Mucosa of gallbladder (tissue), 1 donor: ENCODE data around the gene UNC13D. TPM values are rescaled to one million over a fixed set of nuclear protein-coding genes. Genes with fewer than 3 reads are reported as not detected.
A peak's percentile ranks its signal among the peaks of the same experiment; 100 is the strongest.
"Not testable (repeated sequence)": the region's sequence is repeated elsewhere in the genome, so short reads cannot be mapped to it uniquely, and the experiment has no call there.

ENCODE experiments used
- DNase-seq: peaks from one replicate; pipeline ENCODE4 v3.0.0-alpha.2; 2020; ENCODE audit warnings: low spot score
- total RNA-seq: library from RNA; stranded (reverse); gene quantifications from one replicate; pipeline ENCODE4 v1.2.1, GENCODE V29; 2021
- donor health status: DM: no; HTN: no; CAD: no.

UNC13D gene
- total RNA-seq: 26.4 TPM

DNA sequence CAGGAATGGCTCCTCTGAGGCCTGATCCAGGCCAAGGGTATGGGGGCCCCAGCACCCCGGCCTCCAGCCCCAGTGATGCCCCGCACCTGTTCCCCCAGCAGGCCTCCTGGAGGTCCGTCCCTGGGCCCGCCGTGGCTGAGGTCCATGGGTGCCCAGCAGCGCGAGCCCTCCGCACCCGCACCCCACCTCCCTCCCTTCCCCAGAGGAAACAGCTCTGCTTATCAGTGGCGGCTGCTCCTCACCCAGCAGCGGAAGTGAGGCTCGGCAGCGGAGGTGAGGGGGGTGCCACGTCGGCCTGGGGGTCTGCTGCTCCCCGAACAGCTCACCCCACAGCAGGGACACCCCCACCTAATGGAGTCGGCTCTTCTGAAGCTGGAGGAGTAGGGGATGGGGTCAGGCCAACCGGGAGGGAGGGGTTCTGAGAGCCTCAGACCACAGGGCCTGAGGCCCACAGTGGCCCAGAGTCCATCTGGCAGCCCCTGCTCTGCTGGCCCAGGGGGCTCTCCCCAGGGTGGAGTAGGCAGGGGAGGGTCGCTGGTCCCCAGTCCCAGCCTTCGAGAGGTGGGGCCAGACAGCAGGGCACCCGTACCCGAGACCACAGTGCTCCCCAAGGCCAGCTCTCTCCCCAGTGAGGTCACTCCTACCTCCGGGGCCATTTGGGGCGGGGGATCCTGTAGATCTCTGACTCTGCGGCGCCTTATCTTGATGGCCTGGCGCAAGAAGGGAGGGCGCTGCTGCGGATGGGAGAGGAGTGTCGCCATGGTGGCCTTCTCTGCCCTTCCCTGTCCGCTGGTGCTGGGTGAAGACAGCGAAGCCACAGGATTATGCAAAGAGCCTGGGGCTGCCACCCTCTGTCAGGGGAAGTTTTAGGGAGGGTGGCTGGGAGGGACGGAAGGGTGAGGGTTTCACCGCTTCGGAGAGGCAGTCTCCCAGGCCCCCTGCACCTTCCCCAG, at the start of gene UNC13D:
UNC13D (minus strand) TSS at position 828 of the 953 bp plus-strand sequence; CDS start at position 761, 67 bp downstream.
- DNase-seq: no peak

DNA sequence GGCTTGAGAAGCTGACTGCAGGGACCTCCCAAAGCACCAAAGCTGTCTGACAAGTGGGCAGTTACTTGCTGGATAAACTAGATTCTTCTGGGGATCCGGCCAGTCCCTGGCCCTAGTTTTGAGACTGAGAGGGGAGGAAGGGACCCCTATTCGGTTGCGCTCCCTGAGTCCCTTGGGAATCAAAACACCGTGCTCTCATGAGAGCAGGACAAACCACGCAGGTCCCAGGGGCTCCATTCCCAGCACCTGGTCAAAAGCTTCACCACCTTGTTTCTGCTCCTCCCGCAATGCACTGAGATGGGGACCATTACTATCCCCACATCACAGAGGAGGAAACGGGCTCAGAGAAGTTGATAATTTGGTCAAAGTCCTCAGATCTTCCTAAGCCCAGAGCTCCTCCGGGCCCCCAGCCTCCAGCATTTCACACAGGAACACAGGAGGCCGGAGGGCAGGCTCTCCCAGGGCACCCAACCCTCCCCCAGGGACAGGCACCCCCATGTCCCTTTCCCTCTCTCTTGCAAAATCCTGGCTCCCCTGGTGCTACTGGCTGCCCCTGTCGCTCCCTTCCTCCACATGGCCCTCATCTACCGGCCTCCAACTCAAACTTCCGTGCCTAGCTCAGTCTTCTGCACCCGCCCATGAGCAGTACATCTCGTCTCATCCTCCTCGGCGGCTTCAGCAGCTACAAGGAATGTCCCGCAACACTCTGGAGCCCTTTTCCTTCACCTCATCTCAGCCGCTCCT, 49.3 kb upstream of the UNC13D start:
- no peak for DNase-seq

DNA sequence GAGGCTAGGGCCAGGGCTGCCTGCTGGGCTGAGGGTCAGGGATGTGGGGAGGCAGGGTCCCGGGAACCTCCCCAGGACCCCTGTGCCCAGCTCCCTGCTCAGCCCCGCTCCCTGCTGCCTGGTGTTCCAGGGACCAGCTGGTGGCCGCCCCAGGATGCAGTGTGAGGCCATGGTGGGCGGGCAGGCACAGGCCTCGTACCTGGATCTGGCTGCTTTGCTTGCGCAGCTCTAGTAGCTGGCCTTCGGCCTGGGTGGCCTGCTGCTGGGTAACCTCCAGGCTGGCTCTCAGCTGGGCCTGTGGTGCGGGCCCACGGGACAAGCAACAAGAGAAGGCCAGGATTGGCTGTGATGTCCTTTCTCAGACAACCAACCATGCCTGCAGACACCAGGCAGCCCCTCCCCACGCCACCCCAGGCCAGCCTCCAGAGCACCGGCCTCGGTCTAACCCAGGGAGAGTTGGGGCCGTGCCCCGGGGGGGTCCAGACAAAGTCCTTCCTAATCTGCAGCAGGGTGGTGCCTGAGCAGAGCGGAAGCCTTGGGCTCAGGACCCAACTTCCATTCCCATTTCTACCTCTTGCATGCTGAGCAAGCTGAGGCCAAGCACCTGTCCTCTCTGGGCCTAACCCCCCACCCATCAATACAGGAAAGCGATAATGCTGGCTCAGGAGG, 48.5 kb upstream of the UNC13D start:
- no peak for DNase-seq

DNA sequence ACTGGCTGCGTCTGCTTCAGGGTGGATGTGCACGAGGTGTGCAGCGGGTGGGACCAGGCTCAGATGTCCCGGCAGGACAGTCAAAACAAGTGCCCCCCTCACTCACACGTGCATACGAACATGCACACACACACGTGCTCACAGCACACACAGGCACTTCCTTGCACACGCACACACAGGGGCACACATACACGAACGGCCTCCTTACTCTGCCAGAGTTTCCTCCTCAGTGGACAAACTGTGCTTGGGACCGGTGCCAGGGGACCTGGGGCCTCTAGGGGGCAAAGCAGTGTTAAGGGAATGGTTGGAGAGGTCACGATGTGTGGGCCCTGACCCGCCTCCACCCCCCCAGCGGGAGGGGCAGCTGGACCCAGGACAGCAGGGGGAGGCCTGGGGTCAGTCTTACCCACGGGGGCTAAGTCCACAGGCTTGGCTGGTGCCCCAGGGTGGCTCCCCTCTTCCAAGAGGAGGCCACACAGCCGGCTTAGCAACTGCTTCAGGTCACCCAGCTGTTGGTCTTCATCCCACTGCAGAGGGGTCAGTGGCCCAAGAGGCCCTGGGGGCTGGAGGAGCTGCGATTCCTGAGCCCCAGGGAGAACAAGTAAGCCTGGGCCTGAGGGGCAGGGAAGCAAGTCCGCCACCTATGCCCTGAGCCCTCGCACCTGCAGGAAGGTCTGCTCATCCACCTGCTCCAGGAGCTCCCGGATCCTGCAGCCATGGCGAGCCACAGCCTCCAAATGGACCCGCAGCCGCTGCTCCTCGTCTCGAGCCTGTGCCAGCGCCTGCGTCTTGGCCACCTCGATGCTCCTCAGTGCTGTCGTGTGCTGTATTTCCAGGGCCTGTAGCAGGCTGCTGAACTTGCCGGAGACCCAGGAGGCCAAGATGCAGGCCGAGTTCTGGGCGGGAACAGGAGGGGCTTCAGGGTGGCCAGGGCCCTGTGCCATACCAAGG, 47.7 kb upstream of the UNC13D start:
- no peak for DNase-seq

DNA sequence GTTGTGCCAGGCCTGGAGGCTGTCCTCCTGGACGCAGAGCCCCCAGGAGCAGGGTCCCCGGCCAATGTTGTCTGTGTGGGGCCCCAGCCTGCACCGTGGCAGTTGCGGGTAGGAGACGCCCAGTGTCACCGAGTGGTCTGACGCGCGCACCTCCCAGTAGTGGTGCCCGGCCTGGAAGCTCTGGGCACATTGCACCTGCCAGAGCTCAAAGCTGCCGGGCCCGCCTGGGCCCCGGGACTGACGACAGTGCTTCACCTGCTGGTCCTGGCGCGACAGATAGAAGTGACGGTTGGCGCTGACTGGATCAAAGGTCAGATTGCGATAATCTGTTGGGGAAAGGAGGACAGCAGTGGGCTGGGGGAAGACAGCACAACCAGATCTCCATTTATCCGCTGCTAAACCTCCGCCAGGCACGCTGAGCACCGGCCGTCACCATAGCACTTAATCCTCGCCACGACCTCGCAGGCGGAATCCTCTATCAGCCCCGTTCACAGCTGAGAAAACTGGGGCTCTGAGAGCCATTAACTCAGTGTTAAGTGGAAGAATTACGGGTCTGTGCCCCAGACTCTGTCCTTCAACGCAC, 46.9 kb upstream of the UNC13D start:
- no peak for DNase-seq

DNA sequence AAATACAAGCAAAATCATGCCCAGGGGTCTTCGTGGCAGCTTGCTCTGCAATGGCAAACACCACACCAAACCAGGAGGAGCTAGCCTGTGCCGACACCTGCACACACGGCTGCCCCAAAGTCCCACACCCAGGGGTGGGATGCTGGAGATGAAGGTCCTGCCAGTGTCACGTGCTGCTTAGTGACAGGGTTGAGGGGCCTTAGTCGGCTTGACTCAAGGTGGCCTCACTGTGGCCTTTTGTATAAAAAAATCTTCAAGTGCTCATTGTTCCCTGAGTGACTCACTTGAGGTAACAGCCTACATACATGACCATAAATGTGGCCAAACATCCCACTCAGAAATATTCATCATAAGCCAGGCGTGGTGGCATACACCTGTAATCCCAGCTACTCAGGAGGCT, 45.2 kb upstream of the UNC13D start:
- DNase-seq: no peak

DNA sequence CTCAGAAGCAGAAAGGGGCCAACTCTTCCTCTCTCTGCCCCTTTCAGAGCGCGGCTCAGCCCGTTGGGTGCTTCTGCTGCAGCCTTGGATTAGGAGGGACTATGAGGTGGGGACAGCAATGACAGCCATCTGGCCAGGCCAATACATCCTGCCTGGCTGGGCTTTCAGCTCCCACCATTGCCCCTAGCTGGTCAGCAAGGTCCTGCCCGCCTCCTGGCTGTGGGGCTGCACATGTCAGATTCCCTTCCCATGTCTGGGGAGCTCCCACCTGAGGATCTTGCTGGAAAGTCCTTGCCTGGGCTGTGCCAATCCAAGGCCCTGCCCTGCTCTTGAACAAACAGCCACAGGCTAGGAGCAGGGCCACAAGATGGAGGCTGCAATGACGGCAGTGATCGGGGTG, 44.3 kb upstream of the UNC13D start:
- DNase-seq: no peak

DNA sequence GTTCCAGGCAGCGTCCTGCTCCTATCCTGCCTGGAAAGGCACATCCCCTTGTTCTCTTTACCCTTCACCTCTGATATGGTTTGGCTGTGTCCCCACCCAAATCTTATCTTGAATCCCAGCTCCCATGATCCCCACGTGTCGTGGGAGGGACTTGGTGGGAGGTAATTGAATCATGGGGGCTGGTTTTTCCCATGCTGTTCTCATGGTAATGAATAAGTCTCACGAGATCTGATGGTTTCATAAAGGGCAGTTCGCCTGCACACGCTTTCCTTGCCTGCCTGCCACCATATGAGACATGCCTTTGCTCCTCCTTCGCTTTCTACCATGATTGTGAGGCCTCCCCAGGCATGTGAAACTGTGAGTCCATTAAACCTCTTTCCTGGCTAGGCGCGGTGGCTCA, 41.7 kb upstream of the UNC13D start:
- not testable (repeated sequence) for DNase-seq

DNA sequence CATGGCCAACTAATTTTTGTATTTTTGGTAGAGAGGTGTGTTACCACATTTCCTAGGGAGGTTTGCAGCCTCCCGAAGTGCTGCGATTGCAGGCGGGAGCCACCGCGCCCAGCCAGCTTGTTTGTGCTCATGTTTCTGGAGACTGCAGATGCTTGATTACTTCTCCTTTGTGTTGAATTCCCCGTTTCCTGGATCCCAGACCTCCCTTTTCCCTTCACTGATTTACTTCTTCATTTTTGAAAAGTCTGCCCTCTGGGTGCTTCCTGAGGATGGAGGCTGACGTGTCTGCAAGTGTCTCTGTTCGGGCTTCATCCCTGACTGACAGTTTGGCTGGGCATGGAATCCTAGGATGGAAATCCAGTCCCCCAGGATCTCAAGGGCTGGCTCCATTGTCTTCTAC, 41.2 kb upstream of the UNC13D start:
- no peak for DNase-seq

DNA sequence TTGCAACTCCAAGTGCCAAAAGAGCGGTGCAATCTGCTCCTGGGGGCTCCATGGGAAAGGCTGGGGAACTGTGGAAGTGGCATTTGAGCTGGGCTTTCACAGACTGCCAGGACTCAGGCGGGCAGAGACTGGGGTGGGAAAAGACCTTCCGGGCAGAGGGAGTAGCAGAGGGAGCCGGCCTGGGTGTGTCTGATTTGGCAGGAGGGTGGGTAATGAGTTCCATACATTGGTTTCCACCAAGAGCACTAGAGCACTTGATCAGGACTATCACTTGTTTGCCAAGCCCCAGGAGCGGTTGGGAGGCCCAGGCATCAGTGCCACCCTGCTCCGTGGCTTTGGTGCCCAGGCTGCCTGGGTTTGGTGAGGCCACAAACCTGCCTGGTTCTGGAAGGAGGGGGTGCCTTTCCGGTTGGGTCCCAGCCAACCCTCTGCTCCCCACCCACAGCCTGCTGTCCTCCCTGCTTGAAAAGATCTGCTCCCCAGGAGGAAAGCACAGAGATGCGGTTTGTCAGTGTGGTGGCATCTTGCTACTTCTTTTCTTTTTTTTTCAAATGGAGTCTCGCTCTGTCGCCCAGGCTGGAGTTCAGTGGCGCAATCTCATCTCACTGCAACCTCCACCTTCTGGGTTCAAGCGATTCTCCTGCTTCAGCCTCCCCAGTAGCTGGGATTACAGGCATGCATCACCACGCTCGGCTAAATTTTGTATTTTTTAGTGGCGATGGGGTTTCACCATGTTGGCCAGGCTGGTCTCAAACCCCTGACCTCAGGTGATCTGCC, 37.7 kb upstream of the UNC13D start:
- no peak for DNase-seq

DNA sequence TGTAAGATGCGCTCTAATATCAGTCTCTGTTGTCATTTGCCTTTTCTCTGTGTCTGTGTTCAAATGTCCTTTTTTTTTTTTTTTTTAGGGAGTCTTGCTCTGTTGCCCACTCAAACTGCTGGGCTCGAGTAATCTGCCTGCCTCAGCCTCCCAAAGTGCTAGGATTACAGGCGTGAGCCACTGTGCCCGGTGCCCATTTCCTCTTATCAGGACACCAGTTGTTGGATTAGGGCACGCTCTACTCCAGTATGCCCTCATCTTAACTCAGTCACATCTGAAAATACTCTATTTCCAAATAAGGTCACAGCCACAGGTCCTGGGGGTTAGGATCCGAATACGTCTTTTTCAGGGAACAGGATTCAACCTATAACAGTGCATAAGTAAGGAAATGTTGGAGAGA, 36.1 kb upstream of the UNC13D start:
- DNase-seq: no peak

DNA sequence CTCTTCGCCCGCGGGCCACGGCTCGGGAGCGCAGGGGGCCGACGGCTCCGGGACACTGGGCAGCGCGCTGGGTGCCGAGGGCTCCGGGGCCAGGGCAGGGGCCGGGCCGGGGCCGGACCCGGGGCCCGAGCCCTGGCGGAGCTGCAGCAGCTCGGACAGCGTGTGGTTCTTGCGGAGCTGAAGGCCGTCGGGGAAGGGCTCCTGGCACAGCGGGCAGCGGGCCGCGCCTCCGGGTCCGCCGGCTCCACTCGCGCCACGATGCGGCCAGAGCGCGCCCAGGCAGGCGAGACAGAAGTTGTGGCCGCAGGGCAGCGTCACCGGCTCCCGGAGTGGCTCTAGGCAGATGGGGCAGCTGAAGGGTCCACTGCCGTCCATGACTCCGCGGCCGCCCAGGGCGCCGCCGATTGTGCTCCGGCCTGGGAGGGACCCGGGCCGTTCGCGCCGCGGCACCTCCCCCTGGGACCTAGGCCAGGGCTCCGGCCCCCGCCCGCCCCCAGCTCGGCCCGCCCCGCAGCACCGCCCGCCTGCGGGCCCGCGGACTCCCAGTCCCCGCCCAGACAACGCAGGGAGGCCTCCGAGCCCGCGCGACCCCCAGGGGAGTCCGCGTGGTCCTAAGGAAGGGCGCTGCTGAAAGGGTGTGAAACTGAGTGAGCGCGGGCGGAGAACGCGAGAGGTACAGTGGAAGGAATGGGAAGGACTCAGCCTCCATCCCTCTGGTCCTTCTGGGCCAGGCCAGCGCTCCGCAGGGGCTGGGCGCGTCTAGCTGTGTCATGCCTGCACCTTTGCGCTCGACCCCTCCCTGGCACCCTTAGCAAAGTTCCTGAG, 34.2 kb upstream of the UNC13D start, which contains the start of gene TRIM47:
TRIM47 (minus strand) TSS at position 408 of the 825 bp plus-strand sequence; CDS start at position 375, 33 bp downstream.
- peak; percentile 54 for DNase-seq

DNA sequence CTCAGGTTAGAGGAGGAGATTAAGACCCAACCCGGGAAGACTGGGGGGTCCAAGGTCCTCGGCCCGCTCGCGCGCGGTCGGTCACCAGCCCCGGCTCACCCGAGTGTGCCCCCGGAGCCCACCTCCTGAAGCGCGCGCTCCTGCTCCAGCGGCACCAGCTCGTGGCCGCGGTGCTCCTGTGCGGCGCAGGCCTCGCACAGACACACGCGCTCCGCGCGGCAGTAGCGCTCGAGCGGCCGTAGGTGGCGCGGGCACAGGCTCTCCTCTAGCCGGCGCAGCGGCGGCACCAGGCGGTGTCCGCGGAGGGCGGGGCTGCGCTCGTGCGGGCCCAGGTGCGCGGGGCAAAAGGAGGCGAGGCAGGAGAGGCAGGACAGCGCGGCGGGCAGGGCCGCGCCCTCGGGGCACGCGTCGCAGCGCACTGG, 33.6 kb upstream of the UNC13D start:
- DNase-seq: peak; percentile 74

DNA sequence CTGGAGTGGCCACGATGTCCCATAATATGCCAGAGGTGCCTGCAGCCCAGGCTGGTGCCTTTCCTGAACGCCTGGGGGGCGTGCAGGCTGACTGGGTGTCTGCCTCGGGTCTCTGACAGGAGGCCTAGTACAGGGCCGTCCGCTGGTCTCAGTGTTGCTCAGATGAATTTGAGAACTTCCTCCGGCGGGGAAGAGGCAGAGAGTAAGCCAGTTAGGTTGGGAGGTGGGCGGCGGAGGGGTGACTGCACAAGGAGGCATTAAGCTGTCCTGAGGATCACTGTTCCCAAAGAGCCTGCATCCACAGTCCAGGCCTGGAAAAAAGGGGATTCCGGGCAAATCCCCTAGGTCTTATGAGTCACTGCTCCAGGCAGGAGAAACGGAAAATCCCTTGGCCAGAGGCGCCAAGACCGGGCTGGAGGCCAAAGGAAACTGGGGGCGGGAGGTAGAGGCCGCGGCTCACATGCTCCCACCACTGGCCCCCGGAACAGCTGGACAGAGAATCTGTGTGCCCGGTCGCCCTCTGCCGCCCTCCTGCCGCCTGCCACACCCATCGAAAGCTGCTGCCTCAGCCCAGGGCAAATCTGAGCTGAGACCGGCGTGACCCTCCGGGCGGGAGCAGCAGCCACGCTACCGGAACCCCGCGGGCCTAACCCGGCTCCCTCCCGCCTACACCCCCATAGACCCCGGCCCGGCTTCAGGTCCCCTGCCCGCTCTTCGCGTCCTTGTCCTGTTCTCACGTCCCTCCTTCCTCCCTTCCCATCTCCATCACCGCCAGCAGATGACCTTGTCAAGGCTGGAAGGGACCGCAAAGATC, 32.9 kb upstream of the UNC13D start:
- peak; percentile 88 for DNase-seq

DNA sequence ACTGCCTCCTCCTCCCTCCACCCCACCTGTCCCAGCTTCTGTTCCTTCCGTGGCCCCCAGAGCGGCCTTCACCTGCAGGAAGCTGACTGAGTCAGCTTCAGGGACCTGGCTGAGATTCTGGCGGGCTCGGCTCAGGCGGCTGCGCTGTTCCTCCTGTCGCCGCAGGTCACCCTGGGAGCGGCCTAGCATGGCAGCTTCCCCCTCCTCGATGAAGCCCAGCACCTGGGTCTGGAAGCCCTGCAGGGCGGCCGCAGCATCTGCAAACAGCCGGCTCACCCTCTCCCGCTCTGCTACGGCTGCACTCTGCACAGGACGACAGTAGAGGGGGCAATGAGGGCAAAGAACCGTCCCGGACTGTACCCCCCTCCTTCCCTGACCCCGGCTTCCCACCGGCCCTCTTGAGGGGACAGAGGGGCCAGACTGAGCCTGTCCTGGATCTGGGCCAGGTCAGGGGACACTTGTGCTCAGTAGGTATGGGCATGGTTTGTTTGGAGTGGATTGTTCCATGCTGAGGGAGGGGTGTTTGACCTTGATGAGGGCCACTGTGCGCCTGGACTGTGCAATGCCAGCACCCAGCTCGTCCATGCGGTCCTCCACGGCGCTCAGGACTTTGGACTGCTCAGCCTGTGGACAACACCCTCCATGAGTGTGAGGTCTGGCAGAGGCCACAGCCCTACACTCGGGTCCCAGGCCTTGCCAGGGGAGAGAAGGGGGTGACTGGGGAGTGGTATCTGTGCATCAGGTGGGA, 32.2 kb upstream of the UNC13D start:
- DNase-seq: peak; percentile 84

DNA sequence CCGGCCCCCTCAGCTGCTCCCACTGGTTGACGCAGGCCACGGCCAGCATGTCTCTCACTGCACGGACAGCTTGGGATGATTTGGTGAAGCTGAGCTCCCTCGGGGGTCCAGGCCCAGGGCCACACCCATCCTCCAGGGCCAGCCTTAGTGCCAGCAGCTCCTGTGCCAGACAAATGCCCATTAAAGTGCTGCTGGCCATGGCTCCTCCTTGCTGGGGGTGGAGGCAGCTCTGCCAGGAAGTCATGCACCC, 31.7 kb upstream of the UNC13D start:
- DNase-seq: no peak

DNA sequence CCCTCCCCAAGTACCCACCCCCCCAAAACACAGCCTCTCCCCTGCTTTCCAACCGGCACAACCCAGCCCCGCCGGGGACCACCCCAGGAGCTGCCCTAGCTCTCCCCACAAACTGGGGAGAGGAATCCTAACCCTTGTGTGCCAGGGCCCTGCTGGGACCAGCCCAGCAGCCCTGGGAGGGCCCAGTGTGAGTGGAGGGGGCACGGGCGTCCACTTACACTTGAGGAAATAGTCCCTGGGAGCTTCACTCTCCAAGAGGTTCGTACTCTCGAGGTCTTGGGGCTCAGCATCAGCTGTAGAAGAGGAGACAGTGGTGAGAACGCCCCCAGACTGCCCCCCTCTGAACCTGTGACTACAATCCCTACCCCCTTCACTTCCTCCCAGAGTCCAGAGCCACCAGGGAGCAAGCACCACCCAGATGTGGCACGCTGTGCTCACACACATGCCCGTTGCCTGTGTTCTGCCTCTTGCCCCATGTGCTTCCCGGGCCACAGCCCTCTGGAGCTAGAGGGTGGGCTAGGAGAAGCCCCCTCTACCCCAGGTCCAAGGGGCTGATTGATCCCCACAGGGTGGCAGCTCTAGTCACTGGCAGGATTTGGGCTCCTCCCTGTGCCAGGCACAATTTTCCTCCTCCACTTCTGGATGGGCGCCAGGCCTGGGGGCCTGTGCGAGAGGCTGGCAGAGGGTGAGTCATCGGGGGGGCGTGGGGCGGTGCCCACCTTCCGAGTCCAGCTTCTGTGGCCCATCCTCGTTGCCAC, 31.2 kb upstream of the UNC13D start:
- peak; percentile 57 for DNase-seq
